ENCODE results near the gene OR9Q1.

Gene OR9Q1

GRCh38 chr11:58039589-58039988, 15.9 kb downstream of the OR9Q1 start:
- DNase-seq = no peak

- no peak for DNase-seq
Measured at GRCh38 chr11:58043379-58043778, 19.7 kb downstream of the OR9Q1 start.

- DNase-seq = no peak
Measured at GRCh38 chr11:58046231-58046630, 22.6 kb downstream of the OR9Q1 start.

GRCh38 chr11:58047818-58048217, 24.1 kb downstream of the OR9Q1 start:
- no peak for DNase-seq

DNA sequence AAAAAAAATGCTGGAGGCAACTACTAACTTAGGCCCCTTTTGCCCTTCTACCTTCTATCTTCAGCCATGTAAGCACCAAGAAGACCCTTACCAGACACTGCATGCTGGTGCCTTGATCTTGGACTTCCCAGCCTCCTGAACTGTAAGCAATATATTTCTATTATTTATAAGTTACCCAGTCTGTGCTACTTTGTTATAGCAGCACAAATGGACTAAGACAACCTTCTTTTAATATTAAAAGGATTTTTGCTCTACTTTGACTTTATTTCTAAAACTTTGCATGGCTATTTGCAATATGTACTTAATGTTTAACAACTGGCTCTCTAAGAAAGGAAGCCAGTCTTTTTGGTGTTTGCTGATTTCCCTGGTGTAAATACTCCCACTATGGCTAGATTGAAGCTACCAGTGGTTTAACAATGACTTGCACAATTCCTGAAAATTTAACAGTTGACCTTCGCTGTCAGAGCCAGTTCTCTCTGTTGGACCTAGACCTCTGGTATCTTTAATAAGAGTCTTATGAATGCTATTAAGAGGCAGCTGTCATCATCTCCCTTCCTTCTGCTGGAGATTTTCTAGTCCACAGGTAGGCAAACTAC, 32.2 kb downstream of the OR9Q1 start:
- DNase-seq = no peak

DNA sequence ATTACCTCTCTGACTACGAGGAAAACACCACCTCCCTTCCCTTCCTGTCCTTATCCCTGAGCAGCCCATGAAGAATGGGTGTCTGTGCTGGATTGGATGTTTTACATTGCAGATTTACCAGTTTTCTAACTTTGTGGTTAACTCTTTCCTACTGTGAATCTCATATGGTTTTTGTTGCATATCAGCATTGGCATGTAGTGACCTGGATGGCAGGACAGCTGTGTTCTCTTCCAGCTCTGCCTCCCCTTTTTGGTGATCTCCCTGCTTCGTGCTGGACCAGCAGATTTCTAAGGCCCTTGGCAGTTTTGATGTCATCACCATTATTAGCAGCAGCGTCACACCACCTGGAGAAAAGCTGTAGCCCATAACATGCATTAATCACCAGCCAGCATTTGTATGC, 33.8 kb downstream of the OR9Q1 start:
- DNase-seq = no peak

DNA sequence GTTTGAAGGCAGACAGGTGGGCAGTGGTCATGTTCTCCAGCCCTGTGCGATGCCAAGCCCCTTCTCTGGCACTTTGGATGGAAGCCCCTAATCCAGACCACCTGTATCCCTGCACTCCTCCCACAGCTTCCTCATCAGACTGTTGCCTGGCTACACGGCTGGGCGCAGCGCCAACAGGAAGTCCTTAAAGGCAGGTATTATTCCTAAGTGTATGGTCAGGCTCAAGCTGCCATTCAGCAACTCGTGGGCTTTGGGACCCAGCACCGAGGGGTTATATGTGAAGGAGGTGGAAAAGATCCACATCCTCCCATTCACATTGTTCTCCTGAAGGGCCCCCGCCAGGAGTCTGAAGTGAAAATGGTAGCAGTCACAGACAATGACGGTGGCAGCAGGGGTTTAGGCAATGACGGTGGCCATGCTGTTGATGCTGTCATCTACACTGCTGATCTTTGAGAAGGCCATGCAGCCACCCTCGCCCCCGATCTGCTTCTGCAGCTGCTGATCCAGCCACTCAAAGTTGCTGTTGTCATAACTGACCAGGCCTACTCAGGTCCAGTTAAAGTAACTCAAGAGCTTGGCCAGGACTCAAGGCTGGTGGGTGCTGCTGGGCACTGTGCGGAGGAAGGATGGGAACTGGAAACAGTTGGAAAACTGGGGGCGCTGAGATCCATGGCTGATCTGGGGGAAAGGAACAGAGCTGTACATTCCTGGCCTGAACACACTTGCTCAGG, 34.8 kb downstream of the OR9Q1 start:
- DNase-seq = no peak

DNA sequence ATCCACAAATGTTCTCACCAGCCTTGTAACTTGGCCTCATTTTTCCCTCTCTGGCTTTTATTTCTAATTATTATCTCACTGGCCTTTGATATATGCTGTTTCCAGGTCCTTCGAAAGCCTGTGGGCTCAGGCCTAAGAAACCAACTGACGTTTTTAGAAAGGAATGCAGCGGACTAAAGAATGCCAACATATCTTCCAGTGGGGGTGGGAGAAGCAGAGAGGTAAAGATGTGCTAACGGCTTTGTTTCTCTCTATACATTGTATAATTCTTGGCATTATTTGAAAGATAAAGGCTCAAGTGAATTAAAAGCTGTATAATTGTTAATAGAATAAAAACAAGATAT, 35.3 kb downstream of the OR9Q1 start:
- DNase-seq = no peak

GRCh38 chr11:58060535-58060934, 36.9 kb downstream of the OR9Q1 start:
- no peak for DNase-seq

- DNase-seq = no peak
Measured at GRCh38 chr11:58060939-58061672, 37.4 kb downstream of the OR9Q1 start.

GRCh38 chr11:58061813-58062212, 38.1 kb downstream of the OR9Q1 start:
- DNase-seq = no peak

- DNase-seq = no peak
Measured at GRCh38 chr11:58067685-58068084, 44.0 kb downstream of the OR9Q1 start.

DNA sequence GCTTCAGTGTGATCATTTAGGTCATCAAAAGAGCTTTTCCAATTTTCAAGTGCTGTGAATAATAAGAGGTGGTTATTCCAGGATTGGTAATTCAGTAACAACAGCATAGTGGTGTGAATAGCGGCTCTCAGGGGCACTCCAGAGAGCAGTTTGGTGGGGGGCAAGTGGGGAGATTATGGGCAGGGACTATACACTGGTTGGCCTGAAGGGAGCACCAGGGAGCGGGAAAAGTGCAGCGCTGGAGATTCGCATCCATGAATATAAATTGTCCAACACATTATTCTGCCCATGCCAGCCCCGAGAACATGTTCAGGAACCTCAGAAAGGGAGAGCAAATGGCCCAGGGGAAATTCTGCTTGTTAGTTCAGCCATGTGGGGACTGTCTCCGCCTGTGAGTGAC, 45.0 kb downstream of the OR9Q1 start:
- no peak for DNase-seq

DNA sequence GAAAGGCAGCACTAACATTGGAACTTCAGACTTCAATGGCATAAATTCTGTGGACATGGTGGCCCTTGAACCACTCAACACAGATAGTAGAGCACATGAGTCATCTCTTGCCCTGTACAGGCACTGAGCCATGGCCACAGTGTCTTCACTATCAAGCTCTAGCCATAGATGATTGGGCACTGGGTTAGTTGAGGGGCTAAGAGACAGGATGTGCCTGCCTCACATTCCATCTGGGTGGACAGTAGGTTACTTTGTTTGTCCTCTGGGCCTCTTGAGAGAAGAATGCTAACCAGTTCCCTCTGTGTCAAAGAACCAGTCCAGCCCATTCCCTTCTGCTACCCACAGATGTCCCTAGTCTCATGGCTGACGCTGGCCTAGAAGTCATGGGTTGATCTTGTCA, 46.9 kb downstream of the OR9Q1 start:
- DNase-seq = no peak

- DNase-seq = no peak
Measured at GRCh38 chr11:58075781-58076180, 52.1 kb downstream of the OR9Q1 start.

- no peak for DNase-seq
Measured at GRCh38 chr11:58086528-58086927, 62.8 kb downstream of the OR9Q1 start.

DNA sequence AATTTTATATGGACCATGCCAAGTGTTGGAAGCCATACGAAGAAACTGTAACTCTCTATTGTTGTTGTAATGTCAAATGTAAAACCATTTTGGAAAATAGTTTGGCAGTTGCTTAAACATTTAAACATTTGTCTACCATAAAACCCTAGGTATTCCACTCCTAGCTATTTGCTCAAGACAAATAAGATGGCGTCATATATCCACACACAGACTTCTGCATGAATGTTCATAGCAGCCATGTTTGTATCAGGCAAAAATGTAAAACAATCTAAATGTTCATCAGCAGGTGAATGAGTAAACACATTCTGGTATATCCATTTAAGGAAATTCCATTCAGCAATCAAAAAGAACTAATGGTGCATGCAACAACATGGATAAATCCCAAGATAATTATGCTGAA, 73.8 kb downstream of the OR9Q1 start:
- no peak for DNase-seq

DNA sequence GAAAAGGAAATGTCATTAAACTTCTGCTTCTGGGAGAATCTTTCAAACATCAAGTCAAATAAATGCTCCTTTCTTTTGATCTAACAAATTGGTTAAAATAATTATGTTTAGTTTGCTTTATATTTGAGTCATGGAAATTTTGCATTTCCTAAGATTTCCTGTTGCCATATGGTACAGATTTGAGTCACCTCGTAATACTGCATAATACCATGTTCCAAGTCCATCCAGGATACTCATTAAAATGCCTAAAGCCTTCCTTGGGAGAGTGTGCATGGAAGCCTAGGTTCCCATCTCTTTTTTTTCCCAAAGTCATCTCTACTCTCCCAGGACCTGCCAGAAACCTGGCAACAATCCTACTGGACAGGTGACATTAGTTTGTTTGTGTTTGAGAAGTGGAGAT, 97.4 kb downstream of the OR9Q1 start:
- DNase-seq = no peak

DNA sequence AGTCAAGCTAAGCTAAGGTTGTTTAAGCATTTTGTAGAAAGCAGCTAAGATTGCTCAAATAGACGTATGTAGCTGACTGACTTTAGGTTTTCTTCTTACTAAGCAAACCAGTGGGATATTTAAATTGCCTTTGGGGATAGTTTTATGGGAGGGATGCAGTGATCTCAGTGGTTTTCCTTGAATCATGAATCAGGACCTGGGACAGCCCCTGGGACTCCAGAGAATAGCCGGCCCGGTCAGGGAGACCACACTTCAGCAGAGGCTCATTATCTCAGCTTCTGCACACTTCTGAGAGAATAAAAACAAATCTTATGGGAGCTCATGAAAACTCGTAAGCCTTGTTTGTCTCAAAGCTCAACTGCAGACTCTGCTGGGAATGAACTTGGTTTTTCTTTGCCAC, 101.8 kb downstream of the OR9Q1 start, which contains the start of gene OR9I1:
TSS of gene OR9I1 (minus strand) at position 62 of the 400 bp plus-strand sequence. CDS start 6,086 bp downstream, outside the sequence.
- no peak for DNase-seq

DNA sequence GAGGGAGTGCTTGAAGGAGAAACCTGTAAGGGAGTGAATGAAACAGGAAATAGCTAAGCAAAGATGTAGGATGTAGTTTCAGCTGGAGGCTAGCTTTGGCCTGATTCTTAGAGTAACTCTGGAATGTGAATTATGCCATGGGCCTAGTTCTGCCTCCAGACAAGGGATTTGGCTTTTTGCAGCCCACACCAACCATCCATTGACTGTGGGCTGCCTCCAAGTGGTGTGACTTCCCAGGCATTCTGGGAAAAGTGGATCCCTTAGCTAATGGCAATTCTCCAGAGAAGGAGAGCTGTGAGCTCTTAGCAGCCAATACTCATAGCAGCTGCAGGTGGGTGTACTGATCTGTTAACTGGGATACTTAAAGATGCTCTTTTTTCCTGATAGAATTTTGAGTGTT, 103.7 kb downstream of the OR9Q1 start:
- no peak for DNase-seq

GRCh38 chr11:58133309-58134076, 109.8 kb downstream of the OR9Q1 start:
- no peak for DNase-seq

DNA sequence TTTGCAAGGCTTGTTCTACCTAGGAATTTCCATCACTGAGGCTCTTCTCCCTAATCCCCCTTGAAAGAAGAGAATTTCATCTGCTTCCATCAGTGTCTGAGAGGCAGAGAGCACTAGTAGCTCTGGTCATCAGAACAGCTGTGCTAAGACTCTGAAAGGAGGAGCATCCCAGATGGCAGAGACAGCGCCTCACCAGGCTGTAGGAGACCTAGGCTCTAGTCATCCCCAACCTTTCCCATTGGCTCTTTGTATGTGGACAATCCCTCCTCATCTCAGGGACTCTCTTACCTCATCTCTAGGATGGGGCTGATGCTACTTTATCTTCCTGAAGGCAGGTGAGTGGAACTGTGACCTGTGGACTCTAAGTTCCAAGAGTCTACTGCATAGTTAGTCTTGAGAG, 110.5 kb downstream of the OR9Q1 start:
- no peak for DNase-seq

DNA sequence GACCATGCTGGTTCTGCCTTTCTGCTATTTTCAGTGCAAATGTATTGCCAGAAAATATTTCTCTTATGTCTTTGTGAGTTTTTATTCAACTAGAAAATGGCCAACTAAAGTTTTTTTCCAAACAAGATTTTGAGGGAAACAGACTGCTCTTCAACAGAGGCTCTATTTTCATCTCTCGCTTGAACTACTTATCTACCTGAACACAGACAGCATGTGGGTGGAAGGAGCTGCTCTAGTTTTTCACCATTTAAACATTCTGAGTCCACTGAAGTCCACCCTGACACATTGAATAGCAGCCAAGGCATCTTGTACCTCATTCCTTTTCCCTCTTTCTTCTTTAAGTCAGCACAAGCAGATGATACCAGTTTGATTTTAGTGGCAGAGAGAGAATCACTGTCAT, 111.5 kb downstream of the OR9Q1 start:
- DNase-seq = no peak

DNA sequence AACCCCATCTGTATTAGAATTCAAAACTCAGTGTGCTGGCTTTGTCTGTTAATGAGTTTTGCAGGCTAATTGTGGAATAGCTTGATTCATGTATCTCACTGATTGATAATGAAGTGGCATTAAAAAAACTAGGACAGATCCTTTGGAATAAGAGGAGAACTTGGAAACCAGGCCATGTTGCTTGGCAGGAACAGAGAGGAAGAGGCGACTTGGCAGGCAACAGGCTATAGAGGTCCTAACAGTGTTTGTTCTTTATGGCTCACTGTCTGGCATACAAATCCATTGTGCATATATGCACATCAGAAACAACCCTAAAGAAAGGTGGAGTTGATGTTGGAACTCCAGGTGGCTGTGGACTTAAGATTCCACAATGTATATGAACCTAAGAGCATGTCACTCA, 119.1 kb downstream of the OR9Q1 start:
- no peak for DNase-seq
